ENCODE measurements around the gene PLCH1. TPM values are rescaled to one million over a fixed set of nuclear protein-coding genes. Genes with fewer than 3 reads are reported as not detected.
"Not testable (repeated sequence)": the region's sequence is repeated elsewhere in the genome, so short reads cannot be mapped to it uniquely, and the experiment has no call there.

Gene PLCH1
- total RNA-seq, 2 experiments from 2014 or later, result 0.21 to 0.27 TPM

DNA sequence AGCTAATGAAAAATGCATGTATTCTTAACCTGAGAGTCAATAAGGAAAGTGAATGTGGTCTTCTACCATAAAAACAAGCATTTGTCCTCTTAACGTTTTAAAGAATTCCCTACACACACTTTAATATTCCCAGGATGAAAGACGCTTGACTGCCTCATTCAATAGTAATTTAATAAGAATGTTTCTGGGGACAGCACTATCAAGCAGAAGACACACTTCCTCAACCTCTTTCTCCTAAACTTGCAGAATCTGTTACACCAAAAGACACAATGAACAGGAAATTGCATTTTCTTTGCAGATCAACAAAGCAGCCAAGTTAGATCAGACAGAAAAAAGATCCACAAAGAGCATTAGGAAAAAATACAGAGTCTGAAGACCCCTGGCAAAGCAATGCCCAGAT lies 97.7 kb downstream of the PLCH1 start:
- H3K9me3 Mint-ChIP-seq, result no peaks in the 10 kb centered on the region
- DNase-seq, result no peak
- intact Hi-C loops (cut with micrococcal nuclease), result no loop called here
- no peaks in the 10 kb centered on the region for H3K36me3 Mint-ChIP-seq (ENCODE audit: low read depth)
- H3K4me3 Mint-ChIP-seq, result no peak overlapping the region
- no peaks in the 10 kb centered on the region for H3K4me1 Mint-ChIP-seq (ENCODE audit: low read depth)
- no peaks in the 10 kb centered on the region for H3K27me3 Mint-ChIP-seq (ENCODE audit: low read depth)
- CTCF ChIA-PET, result no interaction called here
- no peak overlapping the region for H3K27ac Mint-ChIP-seq

DNA sequence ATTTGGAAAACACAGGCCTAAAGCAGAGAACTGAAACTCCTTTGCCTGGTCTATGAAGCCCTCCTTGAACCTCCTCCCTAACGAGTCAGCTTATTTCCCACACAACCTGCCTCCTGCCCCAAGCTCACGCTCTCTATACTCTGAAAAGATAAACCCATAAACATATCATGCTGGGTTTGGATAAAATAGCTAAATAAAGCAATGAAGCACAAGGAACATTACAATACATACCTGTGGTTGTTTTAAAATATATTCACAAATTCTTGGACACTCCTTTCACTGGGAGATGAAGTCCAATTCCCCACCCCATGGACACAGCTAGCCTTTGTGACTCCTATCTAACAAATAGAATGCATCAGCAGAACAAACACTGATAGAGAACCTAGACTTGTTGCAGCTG lies 98.2 kb downstream of the PLCH1 start:
- CTCF ChIA-PET, result no interaction called here
- Mint-ChIP-seq H3K27ac (no peak overlapping the region), H3K27me3 (ENCODE audit: low read depth) (no peaks in the 10 kb centered on the region), H3K9me3 (no peaks in the 10 kb centered on the region), H3K4me1 (ENCODE audit: low read depth) (no peaks in the 10 kb centered on the region), H3K36me3 (ENCODE audit: low read depth) (no peaks in the 10 kb centered on the region), H3K4me3 (no peak overlapping the region)
- no peak for DNase-seq
- intact Hi-C loops (cut with micrococcal nuclease), result no loop called here

DNA sequence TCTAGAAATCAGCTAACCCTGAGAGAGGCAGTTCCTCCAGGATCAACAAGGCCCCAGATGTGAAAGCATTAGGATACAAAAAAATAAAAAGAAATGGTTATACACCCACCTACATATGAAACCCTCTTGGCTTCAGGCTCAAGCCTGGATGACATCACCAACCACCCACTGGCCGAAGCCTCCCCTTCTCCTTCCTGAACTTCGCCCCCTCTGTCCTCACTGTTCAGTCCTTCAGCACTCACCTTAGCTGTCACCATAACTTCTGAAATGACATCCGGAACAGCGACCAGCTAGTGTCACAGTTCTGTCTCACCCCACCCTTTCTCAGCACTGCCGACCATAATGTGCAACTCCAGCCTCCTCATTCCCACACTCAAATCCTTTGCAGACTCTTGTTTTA lies 98.7 kb downstream of the PLCH1 start:
- Mint-ChIP-seq H3K4me3 (no peak overlapping the region), H3K36me3 (ENCODE audit: low read depth) (no peaks in the 10 kb centered on the region), H3K27ac (no peak overlapping the region), H3K9me3 (no peaks in the 10 kb centered on the region), H3K4me1 (ENCODE audit: low read depth) (no peaks in the 10 kb centered on the region), H3K27me3 (ENCODE audit: low read depth) (peaks cover 2% of the 10 kb centered on the region)
- DNase-seq, result no peak
- intact Hi-C loops (cut with micrococcal nuclease), result no loop called here
- CTCF ChIA-PET, result no interaction called here

DNA sequence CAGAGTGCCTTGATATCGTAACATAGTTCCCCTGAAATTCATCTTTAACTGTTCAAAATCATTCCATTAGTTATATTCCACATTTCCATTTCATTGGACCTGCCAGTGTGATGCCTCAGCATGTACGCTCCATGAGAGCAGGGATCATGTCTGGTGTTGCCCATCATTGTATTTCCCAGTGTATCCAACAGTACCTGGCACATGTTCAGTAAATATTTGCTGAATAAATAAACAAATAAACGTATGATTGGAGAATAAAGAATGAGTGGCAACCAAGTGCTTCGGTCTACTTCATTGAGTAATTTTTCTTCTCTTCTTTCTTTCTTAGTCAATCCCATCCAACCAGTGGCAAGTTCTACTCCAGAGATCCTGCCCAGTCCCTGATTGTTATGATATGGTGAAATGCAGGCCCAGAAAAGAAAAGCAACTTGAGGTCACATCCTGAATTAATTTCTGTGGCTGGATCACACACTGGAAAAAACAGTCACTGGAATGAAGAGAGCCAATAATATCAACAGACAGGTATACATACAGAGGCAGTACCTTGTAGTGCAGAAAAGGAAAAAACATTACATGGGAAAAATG lies 101.2 kb downstream of the PLCH1 start:
- CTCF ChIA-PET, result no interaction called here
- Mint-ChIP-seq H3K27ac (no peak overlapping the region), H3K4me3 (no peak overlapping the region), H3K27me3 (ENCODE audit: low read depth) (peaks cover 2% of the 10 kb centered on the region), H3K36me3 (ENCODE audit: low read depth) (no peaks in the 10 kb centered on the region), H3K9me3 (no peaks in the 10 kb centered on the region), H3K4me1 (ENCODE audit: low read depth) (no peaks in the 10 kb centered on the region)
- DNase-seq, result no peak
- intact Hi-C loops (cut with micrococcal nuclease), result no loop called here

DNA sequence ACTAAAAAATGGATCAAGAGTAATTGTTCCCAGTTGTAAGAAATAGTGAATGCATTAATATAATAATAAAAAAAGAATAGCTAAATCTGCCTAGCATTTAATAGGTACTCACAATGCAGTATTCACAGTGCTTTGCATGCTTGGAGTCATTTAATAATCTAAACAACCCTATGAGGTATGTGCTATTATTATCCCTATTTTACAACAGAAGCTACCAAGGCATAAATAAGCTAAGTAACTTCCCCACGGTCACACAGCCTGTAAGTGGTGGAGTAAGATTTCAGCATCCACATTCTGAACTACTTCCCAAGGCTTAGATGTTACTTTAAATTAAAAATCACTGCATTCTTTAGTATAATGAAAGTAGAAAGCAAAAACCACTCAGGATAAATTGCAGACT lies 102.9 kb downstream of the PLCH1 start:
- Mint-ChIP-seq H3K4me1 (ENCODE audit: low read depth) (no peaks in the 10 kb centered on the region), H3K27me3 (ENCODE audit: low read depth) (peaks cover 2% of the 10 kb centered on the region), H3K27ac (no peak overlapping the region), H3K36me3 (ENCODE audit: low read depth) (no peaks in the 10 kb centered on the region), H3K9me3 (no peaks in the 10 kb centered on the region), H3K4me3 (no peak overlapping the region)
- CTCF ChIA-PET, result no interaction called here
- DNase-seq, result no peak
- intact Hi-C loops (cut with micrococcal nuclease), result no loop called here

DNA sequence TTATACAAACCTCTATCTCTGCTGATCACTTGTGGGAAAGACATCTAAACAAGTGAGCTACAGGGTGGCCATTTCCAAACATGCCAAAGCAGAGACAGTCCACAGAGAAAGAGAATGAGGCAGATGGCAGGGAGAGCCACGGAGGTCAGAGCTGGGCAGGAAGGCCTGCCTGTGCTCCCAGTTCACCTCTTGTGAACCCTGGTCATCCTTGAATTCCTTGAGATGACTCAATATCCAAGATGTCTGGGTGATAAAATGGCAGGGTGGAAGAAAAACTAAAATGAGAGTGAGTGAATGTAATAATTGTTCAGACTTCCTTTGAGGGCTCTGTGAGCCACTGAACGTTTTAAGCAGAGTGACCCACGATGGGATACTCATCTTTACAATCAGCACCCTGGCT lies 104.8 kb downstream of the PLCH1 start:
- Mint-ChIP-seq H3K4me1 (ENCODE audit: low read depth) (no peaks in the 10 kb centered on the region), H3K36me3 (ENCODE audit: low read depth) (no peaks in the 10 kb centered on the region), H3K4me3 (no peak overlapping the region), H3K27ac (no peak overlapping the region), H3K9me3 (no peaks in the 10 kb centered on the region), H3K27me3 (ENCODE audit: low read depth) (peaks cover 2% of the 10 kb centered on the region)
- intact Hi-C loops (cut with micrococcal nuclease), result no loop called here
- CTCF ChIA-PET, result no interaction called here
- no peak for DNase-seq

DNA sequence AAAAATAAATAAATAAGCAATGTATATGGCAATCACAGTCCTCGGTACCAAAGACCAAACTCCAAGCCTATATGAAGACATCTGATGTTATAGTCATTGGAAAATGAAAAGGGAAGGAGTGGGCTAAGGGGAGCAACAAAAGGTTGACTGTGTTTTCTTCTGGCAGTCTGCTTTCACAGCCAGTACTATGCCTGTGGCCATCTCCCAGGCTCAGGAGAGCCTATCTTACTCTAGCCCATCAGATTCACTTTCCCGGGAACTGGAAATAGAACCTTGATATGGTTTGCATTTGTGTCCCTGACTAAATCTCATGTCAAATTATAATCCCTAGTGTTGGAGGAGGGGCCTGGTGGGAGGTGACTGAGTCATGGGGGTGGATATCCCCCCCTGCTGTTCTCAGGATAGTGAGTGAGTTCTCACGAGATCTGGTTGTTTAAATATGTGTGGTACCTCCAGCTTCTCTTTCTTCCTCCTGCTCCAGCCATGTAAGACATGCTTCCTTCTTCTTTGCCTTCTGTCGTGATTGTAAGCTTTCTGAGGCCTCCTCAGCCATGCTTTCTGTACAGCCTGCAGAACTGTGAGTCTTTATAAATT lies 105.3 kb downstream of the PLCH1 start:
- Mint-ChIP-seq H3K4me3 (no peak overlapping the region), H3K27ac (no peak overlapping the region), H3K9me3 (no peaks in the 10 kb centered on the region), H3K36me3 (ENCODE audit: low read depth) (no peaks in the 10 kb centered on the region), H3K27me3 (ENCODE audit: low read depth) (peaks cover 2% of the 10 kb centered on the region), H3K4me1 (ENCODE audit: low read depth) (no peaks in the 10 kb centered on the region)
- CTCF ChIA-PET, result no interaction called here
- intact Hi-C loops (cut with micrococcal nuclease), result no loop called here
- no peak for DNase-seq

DNA sequence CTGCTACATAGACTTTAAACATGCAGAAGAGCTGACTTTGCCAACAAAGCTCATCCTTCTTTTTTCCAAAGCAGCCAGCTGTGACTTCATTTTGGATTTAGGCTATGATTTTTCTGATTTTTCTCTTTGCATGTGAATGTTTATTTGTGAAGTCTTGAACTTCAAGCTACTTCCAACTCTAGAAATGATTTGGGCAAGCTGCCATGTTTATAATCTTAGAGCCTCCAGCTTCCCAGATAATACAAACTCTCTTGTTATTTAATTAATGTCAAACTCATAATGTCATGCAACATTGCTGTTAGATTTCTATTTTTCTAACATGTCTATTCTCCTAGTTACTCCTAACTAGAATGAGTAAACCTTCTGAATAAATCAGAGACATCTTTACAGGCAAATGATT lies 106.4 kb downstream of the PLCH1 start:
- H3K27ac Mint-ChIP-seq; DNase-seq; H3K27me3 Mint-ChIP-seq (ENCODE audit: low read depth); CTCF ChIA-PET; H3K9me3 Mint-ChIP-seq; intact Hi-C loops (cut with micrococcal nuclease); H3K4me3 Mint-ChIP-seq; H3K36me3 Mint-ChIP-seq (ENCODE audit: low read depth); H3K4me1 Mint-ChIP-seq (ENCODE audit: low read depth): not testable (repeated sequence)

DNA sequence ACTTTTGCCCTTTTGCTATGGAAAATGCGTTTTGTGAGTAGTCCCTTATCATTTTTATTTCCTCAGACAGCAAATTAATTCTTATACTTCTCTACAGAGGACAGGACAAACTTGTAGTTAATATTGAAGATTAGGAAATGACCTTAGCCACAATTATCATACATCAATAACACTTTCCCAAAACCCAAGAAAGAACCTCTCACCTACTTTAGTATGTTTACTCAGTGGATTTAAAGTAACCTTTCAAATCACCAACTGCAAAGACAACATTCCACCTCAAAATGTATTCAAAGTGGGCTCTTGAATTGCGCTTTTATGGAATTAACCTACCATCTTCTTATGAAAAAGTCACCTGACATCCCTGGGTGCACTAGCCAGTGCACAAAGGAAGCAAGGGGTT lies 107.3 kb downstream of the PLCH1 start:
- Mint-ChIP-seq H3K27ac (no peak overlapping the region), H3K36me3 (ENCODE audit: low read depth) (no peaks in the 10 kb centered on the region), H3K4me3 (no peak overlapping the region), H3K27me3 (ENCODE audit: low read depth) (peaks cover 2% of the 10 kb centered on the region), H3K9me3 (no peaks in the 10 kb centered on the region), H3K4me1 (ENCODE audit: low read depth) (no peaks in the 10 kb centered on the region)
- intact Hi-C loops (cut with micrococcal nuclease), result no loop called here
- DNase-seq, result no peak
- CTCF ChIA-PET, result no interaction called here

DNA sequence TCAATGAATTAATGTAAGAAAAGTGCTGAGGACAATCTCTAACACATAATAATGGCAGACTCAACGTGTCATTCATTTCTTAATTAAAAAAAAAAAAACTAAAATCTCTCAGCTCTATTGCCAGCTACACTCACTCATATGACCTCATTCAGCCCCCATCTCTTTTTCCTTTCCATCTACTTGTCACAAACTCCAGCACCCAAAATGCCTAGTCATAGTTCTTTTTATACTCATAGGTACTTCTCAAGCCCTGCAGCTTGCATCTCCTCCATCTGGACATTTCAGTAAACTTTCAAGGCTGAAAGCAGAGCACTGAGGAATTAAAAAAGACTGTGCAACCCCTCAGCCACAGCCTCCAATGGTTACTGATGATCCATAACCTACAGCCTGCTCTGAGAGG lies 109.8 kb downstream of the PLCH1 start:
- CTCF ChIA-PET, result no interaction called here
- DNase-seq, result no peak

DNA sequence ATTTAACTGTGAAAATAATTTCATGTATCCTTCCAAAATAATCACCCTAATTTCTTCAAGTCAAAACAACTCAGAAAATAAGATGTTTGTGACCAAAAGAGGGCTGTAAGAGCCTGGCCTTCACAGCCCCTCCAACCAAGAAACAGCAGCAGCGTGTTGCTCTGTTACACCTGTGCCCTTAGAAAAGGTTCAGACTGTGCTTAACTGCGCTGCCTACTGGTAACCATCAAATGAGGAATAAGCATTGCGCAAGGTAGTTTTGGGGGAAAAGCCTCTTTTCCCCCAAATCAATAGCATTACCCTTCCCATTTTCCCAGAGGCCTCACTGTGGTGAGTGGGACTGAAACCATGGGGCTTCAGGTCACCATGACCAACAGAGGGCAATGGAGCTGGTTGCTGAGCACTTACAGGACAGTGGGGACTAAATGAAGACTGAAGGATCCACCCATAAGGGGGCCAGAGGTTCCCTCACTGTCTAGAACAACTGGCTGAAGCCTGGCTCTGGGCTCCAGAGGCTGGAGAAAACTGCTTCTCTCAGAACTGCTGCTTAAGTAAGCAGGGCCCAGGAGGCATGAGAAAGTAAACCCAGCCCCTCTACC lies 110.7 kb downstream of the PLCH1 start:
- no peak for DNase-seq
- no peaks in the 10 kb centered on the region for H3K36me3 Mint-ChIP-seq (ENCODE audit: low read depth)
- CTCF ChIA-PET, result interaction anchor here (0.5 kb wide), 1 partner anchor 324 kb away, joined by 3 read pairs; no protein-coding TSS in a partner anchor
- H3K4me1 Mint-ChIP-seq (ENCODE audit: low read depth), result no peaks in the 10 kb centered on the region
- no peak overlapping the region for H3K27ac Mint-ChIP-seq
- intact Hi-C loops (cut with micrococcal nuclease), result no loop called here
- no peak overlapping the region for H3K4me3 Mint-ChIP-seq
- H3K9me3 Mint-ChIP-seq, result no peaks in the 10 kb centered on the region
- H3K27me3 Mint-ChIP-seq (ENCODE audit: low read depth), result no peaks in the 10 kb centered on the region

More for the DNA sequence above, 109.8 kb downstream of the PLCH1 start:
- H3K27ac Mint-ChIP-seq, result no peak overlapping the region
- intact Hi-C loops (cut with micrococcal nuclease), result no loop called here
- no peaks in the 10 kb centered on the region for H3K27me3 Mint-ChIP-seq (ENCODE audit: low read depth)
- H3K4me3 Mint-ChIP-seq, result no peak overlapping the region
- no peaks in the 10 kb centered on the region for H3K9me3 Mint-ChIP-seq
- no peaks in the 10 kb centered on the region for H3K4me1 Mint-ChIP-seq (ENCODE audit: low read depth)
- no peaks in the 10 kb centered on the region for H3K36me3 Mint-ChIP-seq (ENCODE audit: low read depth)

DNA sequence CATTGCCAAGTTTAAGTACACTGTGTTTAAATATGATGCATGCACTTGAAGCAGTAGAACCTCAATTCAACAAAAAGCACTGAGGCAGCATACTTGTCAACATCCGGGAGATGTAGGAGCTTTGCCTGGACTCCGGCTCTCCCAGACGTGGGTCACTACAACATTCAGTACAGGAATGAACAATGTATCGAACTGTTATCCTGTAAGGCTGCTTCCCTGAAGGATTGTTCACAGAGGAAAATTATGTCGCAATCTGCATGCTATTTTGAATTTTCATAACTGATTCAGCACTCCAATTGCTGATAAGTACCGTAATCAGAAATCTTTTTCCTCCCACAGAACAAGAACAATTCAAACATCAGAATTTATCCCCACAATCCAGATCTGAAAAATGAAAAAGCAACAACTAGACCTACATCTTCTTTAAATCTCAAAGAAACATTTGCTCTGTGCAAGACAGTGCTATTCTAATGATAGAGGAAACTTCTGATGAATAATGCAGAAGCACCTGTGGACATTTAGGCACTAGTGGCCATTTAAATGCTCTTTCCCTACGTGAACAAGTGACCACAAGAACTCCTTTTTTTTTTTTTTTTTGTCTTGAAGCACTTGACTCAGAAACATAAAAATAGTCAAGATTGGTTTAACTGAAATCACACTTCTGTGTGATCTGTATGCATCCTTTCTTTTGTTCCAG lies 113.4 kb downstream of the PLCH1 start:
- H3K27me3 Mint-ChIP-seq (ENCODE audit: low read depth), result no peaks in the 10 kb centered on the region
- DNase-seq, result no peak
- intact Hi-C loops (cut with micrococcal nuclease), result no loop called here
- H3K4me3 Mint-ChIP-seq, result no peak overlapping the region
- H3K4me1 Mint-ChIP-seq (ENCODE audit: low read depth), result no peaks in the 10 kb centered on the region
- no peaks in the 10 kb centered on the region for H3K9me3 Mint-ChIP-seq
- CTCF ChIA-PET, result no interaction called here
- H3K36me3 Mint-ChIP-seq (ENCODE audit: low read depth), result no peaks in the 10 kb centered on the region
- no peak overlapping the region for H3K27ac Mint-ChIP-seq

DNA sequence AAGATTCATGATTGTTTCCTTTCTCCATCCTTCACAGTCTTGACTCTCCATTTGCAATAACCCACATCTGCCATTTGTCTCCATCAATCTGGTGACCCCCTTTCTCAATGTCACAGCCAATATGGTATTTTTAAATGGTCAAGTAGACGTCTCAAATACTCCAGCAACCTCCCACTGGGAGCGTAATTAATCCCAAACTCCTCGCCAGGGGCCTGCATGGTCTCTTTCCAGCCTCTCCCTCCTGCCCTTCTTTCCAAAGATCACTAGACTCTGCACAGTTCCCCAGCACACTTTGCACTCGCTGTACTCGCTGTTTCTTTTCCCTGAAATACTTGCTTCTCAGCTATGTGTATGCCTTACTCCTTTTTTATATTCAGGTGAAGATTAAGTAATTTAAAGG lies 115.3 kb downstream of the PLCH1 start:
- Mint-ChIP-seq H3K9me3 (no peaks in the 10 kb centered on the region), H3K27me3 (ENCODE audit: low read depth) (no peaks in the 10 kb centered on the region), H3K36me3 (ENCODE audit: low read depth) (no peaks in the 10 kb centered on the region), H3K4me1 (ENCODE audit: low read depth) (no peaks in the 10 kb centered on the region), H3K4me3 (no peak overlapping the region), H3K27ac (no peak overlapping the region)
- DNase-seq, result no peak
- CTCF ChIA-PET, result no interaction called here
- intact Hi-C loops (cut with micrococcal nuclease), result no loop called here
